ENCODE measurements around the gene FBXW4. TPM values are rescaled to one million over a fixed set of nuclear protein-coding genes. Genes with fewer than 3 reads are reported as not detected.

FBXW4 gene
- total RNA-seq, 4 donors from 2014 or later = 50.0 to 73.5 (median 54.3) TPM

DNA sequence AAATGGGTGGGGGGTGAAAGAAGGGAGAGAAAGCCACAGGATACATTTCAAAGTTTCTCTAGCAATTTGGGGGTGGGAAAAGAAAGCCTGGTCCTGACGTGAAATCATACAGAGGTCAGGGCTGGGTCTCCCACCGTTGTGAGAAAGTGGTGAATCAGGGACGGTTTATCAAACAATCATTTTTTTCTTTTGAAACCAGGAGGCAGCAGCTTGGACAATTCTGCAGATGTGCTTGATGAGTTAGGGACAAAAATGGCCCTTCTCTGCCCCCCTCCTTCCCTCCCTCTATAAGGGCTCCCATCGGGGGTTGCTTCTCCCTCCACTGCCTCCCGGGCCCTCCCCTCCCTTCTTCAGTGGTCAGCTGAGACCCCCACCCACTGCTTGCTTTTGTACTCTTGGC lies 43.6 kb downstream of the FBXW4 start:
- TF ChIP-seq, protein P1, sequence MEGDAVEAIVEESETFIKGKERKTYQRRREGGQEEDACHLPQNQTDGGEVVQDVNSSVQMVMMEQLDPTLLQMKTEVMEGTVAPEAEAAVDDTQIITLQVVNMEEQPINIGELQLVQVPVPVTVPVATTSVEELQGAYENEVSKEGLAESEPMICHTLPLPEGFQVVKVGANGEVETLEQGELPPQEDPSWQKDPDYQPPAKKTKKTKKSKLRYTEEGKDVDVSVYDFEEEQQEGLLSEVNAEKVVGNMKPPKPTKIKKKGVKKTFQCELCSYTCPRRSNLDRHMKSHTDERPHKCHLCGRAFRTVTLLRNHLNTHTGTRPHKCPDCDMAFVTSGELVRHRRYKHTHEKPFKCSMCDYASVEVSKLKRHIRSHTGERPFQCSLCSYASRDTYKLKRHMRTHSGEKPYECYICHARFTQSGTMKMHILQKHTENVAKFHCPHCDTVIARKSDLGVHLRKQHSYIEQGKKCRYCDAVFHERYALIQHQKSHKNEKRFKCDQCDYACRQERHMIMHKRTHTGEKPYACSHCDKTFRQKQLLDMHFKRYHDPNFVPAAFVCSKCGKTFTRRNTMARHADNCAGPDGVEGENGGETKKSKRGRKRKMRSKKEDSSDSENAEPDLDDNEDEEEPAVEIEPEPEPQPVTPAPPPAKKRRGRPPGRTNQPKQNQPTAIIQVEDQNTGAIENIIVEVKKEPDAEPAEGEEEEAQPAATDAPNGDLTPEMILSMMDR (IDR thresholded peaks at IDR 0.05) = no peak
- DNase-seq (ENCODE audit: low spot score) (no peak), ATAC-seq (ENCODE audit: low FRiP score) (no peak)

DNA sequence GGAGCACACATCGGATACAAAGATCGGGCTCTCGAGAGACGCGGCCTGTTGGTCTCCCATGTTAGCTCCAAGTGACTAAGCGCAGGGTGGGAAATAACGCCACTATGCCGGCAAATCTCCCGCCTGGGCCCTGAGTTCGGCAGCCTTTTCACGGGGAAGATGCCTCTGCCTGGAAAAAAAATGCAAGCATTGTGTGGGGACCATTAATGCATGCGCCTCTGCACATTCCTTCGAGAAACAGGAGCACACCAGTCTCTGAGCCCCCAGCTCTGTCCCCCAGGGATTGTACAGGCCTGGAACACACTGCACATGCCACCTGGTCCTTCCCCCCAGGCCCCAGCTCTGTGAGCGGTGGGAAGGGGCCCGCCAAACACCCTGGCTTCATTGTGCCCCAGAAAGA lies 44.1 kb downstream of the FBXW4 start:
- DNase-seq (ENCODE audit: low spot score) (no peak), ATAC-seq (ENCODE audit: low FRiP score) (no peak)
- TF ChIP-seq, protein P1 (IDR thresholded peaks at IDR 0.05) = no peak

DNA sequence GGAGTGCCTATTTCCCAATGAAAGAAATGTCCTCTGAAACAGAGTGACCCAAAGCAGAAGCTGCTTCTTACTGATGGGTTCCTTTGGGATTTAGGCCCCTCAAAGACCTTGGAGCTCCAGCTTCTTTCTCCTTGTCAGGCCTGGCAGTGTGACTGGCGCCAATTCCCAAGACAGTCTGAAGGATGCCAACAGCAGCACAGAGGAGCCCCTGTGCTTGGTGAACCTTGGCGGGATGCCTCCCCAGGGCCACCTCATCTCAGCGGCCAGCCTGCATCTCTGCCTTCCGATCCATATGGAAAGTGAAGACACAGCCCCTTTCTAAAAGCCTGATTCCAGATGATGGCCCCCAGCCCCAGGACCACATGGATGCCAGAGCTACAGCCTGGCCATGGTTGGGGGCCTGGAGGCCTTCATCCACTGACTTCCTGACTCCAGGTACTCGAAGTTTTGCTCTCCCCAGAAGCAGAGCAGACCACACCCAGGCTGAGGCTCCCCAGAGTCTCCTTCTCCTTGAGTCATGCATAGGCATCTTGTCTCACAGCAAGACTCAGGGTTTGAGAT lies 45.4 kb downstream of the FBXW4 start:
- DNase-seq (ENCODE audit: low spot score) (no peak), ATAC-seq (ENCODE audit: low FRiP score) (no peak)
- TF ChIP-seq, protein P1 (IDR thresholded peaks at IDR 0.05) = no peak

DNA sequence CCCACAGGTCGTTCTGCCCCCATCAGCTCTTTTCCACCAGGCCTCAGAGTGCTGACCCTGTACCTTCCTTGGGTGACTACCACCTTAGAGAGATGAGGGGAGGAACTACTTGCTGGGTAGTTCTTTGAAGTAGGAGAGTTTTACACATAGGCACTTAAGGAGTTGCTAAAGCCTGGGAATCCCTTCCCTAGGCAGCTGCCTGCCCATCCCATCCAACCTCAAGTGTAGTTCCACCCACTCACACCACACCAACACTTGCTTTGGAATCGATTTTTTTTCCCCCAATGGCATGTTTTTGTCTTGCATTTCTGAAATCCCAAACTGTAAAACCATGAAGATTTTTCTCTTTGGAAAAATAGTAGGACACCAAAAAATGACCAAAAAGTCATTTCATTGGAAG lies 47.7 kb downstream of the FBXW4 start:
- DNase-seq (ENCODE audit: low spot score) (no peak), ATAC-seq (ENCODE audit: low FRiP score) (no peak)
- TF ChIP-seq, protein P1 (IDR thresholded peaks at IDR 0.05) = no peak

DNA sequence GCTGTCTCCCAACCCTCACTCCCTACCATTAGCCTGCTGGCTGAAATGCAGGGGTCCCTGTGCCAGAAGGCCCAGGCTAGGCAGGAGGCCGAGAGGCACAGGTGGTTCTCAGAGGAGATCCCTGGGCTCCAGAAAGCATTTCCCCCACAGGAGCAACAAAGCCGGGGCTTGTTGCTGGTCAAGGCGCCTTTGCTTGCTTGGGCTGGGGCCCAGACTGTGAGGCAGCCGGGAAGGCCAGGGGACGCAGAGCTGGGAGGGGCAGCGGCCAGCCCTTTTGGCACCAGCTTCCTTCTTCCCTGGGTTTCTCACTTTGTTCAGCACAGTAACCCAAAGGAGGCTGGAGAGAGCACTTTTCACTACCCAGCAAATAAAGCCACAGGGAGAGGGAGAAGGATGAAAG lies 48.6 kb downstream of the FBXW4 start:
- DNase-seq (ENCODE audit: low spot score) (no peak), ATAC-seq (ENCODE audit: low FRiP score) (no peak)
- TF ChIP-seq, protein P1 (IDR thresholded peaks at IDR 0.05) = no peak

DNA sequence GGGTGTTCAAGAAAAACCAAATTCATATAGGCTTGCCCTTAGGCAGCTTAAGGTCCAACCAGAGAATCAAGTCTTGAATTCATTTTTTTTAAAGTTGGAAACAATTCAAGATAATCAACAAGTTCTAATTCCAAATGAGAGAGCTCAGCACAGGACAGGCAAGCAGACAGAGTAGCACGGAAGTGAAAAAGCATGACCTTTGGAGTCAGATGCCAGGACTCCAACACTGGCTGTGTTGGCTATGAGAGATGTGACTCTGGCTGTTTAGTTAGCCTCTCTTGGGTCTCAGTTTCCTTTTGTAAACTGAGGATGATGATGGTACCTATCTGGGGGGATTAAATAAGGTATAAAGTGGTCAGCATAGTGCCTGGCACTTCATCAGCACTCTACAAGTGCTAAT lies 49.3 kb downstream of the FBXW4 start:
- no peak for ATAC-seq (ENCODE audit: low FRiP score)
- DNase-seq (ENCODE audit: low spot score) = no peak
- TF ChIP-seq, protein P1 (IDR thresholded peaks at IDR 0.05) = no peak

DNA sequence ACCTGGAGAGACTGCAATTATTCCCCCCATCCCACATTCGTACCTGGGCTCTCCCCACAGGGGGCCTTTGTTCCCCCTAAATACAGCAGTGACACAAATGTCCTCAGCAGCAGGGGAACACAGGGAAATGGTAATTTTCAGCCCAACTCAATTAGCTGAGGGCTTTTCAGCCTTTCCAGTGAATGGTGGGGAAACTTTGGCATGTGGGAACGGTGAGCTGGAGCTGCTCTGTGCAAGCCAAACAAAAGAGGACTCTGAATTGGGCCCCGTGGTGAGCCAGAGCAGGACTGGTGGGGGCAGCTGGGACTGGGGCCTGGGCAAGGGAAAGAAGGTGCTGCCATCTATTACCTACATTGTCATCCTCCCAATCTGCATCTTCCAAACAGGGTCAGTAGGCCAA lies 51.0 kb downstream of the FBXW4 start:
- ATAC-seq (ENCODE audit: low FRiP score) (no peak), DNase-seq (ENCODE audit: low spot score) (no peak)
- TF ChIP-seq, protein P1 (IDR thresholded peaks at IDR 0.05) = no peak

Data from omental fat pad (tissue), 4 donors.